ENCODE measurements around the gene LINGO1. TPM values are rescaled to one million over a fixed set of nuclear protein-coding genes. Genes with fewer than 3 reads are reported as not detected.

Gene LINGO1
- total RNA-seq, 1 donor from 2014 or later, result 41.3 TPM

DNA sequence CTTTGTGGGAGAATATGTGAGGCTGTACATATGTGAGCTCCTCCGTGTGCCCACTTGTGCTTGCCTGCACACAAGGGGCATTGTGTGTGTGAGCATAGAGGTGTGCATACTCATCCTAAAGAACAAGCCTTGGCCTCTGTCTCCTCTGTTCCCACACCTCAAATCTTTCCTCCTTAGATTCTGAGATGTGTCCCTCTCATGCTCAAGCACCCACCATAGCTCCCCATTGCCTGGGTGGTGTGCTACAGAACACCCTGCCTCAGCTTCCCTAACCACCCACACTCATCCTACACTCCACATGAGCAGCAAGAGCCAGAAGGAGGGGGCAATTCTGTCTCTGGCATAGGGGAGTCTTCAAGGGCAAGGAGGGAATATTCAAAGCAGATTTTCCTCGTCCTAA is 27.7 kb downstream of the LINGO1 start:
- Mint-ChIP-seq H3K36me3 (ENCODE audit: insufficient read depth) (no peaks in the 10 kb centered on the region), H3K9me3 (ENCODE audit: low read depth) (no peaks in the 10 kb centered on the region), H3K27ac (no peak overlapping the region), H3K27me3 (peaks cover 5% of the 10 kb centered on the region), H3K4me3 (ENCODE audit: low read depth) (peak overlapping the region; percentile 71), H3K4me1 (ENCODE audit: low read depth) (peaks cover 26% of the 10 kb centered on the region)
- no peak for TF ChIP-seq CTCF (IDR thresholded peaks at IDR 0.05; ENCODE audit: unreplicated experiment)
- DNase-seq (ENCODE audit: low spot score, unreplicated experiment), result no peak

GRCh38 chr15:77603611-77604336 is 28.9 kb downstream of the LINGO1 start:
- TF ChIP-seq CTCF (IDR thresholded peaks at IDR 0.05; ENCODE audit: unreplicated experiment), result no peak
- Mint-ChIP-seq H3K9me3 (ENCODE audit: low read depth) (no peaks in the 10 kb centered on the region), H3K4me3 (ENCODE audit: low read depth) (no peak overlapping the region), H3K4me1 (ENCODE audit: low read depth) (peaks cover 27% of the 10 kb centered on the region), H3K36me3 (ENCODE audit: insufficient read depth) (no peaks in the 10 kb centered on the region), H3K27me3 (peaks cover 5% of the 10 kb centered on the region), H3K27ac (peak overlapping the region; percentile 7)
- no peak for DNase-seq (ENCODE audit: low spot score, unreplicated experiment)

GRCh38 chr15:77602800-77603199 is 29.9 kb downstream of the LINGO1 start:
- no peak overlapping the region for H3K4me3 Mint-ChIP-seq (ENCODE audit: low read depth)
- no peak for TF ChIP-seq CTCF (IDR thresholded peaks at IDR 0.05; ENCODE audit: unreplicated experiment)
- peaks cover 5% of the 10 kb centered on the region for H3K27me3 Mint-ChIP-seq
- H3K9me3 Mint-ChIP-seq (ENCODE audit: low read depth), result no peaks in the 10 kb centered on the region
- H3K4me1 Mint-ChIP-seq (ENCODE audit: low read depth), result peaks cover 27% of the 10 kb centered on the region
- no peaks in the 10 kb centered on the region for H3K36me3 Mint-ChIP-seq (ENCODE audit: insufficient read depth)
- no peak for DNase-seq (ENCODE audit: low spot score, unreplicated experiment)
- H3K27ac Mint-ChIP-seq, result no peak overlapping the region

- no peak for TF ChIP-seq CTCF (IDR thresholded peaks at IDR 0.05; ENCODE audit: unreplicated experiment)
- H3K4me3 Mint-ChIP-seq (ENCODE audit: low read depth), result no peak overlapping the region
- peak overlapping the region; percentile 16 for H3K27ac Mint-ChIP-seq
- H3K9me3 Mint-ChIP-seq (ENCODE audit: low read depth), result no peaks in the 10 kb centered on the region
- no peaks in the 10 kb centered on the region for H3K36me3 Mint-ChIP-seq (ENCODE audit: insufficient read depth)
- H3K27me3 Mint-ChIP-seq, result peaks cover 5% of the 10 kb centered on the region
- no peak for DNase-seq (ENCODE audit: low spot score, unreplicated experiment)
- peaks cover 11% of the 10 kb centered on the region for H3K4me1 Mint-ChIP-seq (ENCODE audit: low read depth)
Observed at GRCh38 chr15:77599899-77600298, 32.8 kb downstream of the LINGO1 start.

- H3K4me1 Mint-ChIP-seq (ENCODE audit: low read depth), result peaks cover 5% of the 10 kb centered on the region
- H3K4me3 Mint-ChIP-seq (ENCODE audit: low read depth), result no peak overlapping the region
- no peaks in the 10 kb centered on the region for H3K36me3 Mint-ChIP-seq (ENCODE audit: insufficient read depth)
- H3K27me3 Mint-ChIP-seq, result peaks cover 5% of the 10 kb centered on the region
- DNase-seq (ENCODE audit: low spot score, unreplicated experiment), result no peak
- no peak for TF ChIP-seq CTCF (IDR thresholded peaks at IDR 0.05; ENCODE audit: unreplicated experiment)
- no peak overlapping the region for H3K27ac Mint-ChIP-seq
- no peaks in the 10 kb centered on the region for H3K9me3 Mint-ChIP-seq (ENCODE audit: low read depth)
Observed at GRCh38 chr15:77599357-77599756, 33.4 kb downstream of the LINGO1 start.

Measured in progenitor cell of endocrine pancreas (in vitro differentiated cells).